ENCODE data around the gene SLC29A3.

GRCh38 chr10:71285986-71286385, 33.1 kb upstream of the SLC29A3 start:
- TF ChIP-seq POLR2A (IDR thresholded peaks at IDR 0.05; ENCODE audit: control extremely low read depth in 1 of 2, low read depth in 2 of 2, low read length in 2 of 2) (no peak), EGR1 (IDR thresholded peaks at IDR 0.05; ENCODE audit: borderline replicate concordance, low read depth, low read length) (no peak)
- TF ChIP-seq, protein P1, sequence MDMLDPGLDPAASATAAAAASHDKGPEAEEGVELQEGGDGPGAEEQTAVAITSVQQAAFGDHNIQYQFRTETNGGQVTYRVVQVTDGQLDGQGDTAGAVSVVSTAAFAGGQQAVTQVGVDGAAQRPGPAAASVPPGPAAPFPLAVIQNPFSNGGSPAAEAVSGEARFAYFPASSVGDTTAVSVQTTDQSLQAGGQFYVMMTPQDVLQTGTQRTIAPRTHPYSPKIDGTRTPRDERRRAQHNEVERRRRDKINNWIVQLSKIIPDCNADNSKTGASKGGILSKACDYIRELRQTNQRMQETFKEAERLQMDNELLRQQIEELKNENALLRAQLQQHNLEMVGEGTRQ (IDR thresholded peaks at IDR 0.05; ENCODE audit: low read length), result no peak

Measured in H1 (cell line).